GM21381 (cell line): ENCODE measurements around the gene SLC8A2.
"Not testable (repeated sequence)": the region's sequence is repeated elsewhere in the genome, so short reads cannot be mapped to it uniquely, and the experiment has no call there.

Experiments
- ATAC-seq: cut with Tn5 transposase; IDR thresholded peaks from one replicate; pipeline ENCODE4 v1.9.1; 2021; ENCODE audit warnings: mild to moderate bottlenecking, moderate library complexity; ENCODE audit not compliant: unreplicated experiment

Gene SLC8A2

DNA sequence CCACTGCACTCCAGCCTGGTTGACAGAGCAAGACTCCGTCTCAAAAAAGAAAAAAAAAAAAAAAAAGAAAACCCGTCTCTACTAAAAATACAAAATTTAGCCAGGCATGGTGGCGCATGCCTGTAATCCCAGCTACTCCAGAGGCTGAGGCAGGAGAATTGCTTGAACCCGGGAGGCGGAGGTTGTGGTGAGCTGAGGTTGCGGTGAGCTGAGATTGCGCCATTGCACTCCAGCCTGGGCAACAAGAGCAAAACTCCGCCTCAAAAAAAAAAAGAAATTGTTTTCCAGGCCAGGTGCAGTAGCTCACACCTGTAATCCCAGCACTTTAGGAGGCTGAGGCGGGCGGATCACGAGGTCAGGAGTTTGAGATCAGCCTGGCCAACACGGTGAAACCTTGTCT lies 85.1 kb downstream of the SLC8A2 start:
- not testable (repeated sequence) for ATAC-seq

DNA sequence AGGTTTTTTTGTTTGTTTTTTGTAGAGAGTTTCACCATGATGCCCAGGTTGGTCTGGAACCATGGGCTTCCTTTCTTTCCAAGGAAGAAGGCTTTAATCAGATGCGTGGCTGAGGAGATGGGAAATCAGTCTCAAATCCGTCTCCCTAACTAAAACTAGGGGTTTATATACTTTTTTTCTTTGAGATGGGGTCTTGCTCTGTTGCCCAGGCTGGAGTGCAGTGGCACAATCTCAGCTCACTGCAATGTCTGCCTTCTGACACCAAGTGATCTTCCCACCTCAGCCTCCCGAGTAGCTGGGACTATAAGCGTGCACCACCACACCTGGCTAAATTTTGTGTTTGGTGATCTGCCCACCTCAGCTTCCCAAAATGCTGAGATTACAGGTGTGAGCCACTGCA lies 87.2 kb downstream of the SLC8A2 start:
- not testable (repeated sequence) for ATAC-seq

DNA sequence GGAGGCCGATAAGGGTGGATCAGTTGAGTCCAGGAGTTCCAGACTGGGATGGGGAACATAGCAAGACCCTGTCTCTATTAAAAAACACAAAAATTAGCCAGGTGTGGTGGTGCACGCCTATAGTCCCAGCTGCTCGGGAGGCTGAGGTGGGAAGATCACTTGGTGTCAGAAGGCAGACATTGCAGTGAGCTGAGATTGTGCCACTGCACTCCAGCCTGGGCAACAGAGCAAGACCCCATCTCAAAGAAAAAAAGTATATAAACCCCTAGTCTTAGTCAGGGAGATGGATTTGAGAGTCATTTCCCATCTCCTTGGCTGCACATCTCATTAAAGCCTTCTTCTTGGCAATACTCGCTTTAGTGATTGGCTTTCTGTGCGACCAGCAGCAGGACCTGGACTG lies 87.8 kb downstream of the SLC8A2 start:
- not testable (repeated sequence) for ATAC-seq

DNA sequence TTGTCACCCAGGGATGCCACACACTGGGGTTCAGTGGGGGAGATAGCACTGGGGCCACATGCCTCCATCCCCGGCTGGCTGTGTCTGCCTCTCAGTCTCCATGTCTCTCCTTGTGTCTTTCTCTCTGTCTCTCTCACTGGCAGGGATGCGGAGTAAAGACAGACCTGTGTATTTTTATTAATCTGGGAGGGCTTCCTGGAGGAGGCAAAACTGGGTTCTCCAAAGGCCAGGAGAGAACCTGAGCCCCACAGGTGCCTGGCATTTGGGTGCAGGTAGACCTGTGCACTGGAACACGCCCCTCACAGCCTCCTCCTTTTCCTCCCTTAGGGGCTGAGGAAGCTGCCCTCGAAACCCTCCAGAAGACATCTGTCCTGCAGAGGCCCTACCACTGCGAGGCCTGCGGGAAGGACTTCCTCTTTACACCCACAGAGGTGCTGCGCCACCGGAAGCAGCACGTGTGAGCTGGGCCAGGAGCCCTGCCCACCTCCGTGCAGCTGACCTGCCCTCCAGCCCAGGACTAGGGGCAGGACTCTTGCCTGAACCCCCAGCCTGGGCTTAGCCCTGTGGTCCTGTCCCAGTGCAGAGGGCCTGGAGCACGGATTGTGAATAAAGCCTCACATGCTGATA lies 89.9 kb downstream of the SLC8A2 start:
- no peak for ATAC-seq

DNA sequence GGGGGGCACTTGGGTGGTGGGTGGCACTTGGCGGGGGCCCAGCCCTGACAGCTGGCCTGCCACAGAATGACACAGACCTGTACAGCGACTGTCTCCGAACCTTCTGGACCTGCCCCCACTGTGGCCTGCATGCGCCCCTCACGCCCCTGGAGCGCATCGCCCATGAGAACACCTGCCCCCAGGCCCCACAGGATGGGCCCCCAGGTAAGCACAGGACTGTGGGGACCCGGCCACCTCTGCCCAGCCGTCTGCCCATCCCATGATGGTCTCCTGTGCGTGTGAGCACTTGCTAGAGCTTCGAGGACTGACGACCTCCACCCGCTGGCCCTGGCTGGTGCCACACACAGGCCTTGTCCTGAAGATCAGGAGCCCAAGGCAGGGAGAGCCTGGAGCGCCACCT lies 90.6 kb downstream of the SLC8A2 start:
- no peak for ATAC-seq

DNA sequence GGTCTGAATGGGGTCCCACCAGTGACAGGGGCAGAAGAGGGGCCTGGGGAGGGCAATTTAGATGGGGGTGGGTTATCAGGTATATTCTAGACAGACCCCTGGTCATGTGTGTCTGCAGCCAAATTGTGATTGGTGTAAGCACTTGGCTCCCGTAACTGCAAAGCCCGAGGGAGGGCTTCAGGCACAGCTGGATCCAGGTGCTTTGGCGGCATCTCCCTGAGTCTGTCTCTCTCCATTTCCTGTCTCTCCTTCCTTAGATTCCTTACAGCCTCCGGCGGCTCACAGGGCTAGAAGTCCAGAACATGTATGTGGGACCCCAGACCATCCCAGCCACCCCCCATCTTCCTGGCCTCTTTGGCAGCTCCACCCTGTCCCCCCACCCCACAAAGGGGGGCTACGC lies 91.1 kb downstream of the SLC8A2 start:
- no peak for ATAC-seq

DNA sequence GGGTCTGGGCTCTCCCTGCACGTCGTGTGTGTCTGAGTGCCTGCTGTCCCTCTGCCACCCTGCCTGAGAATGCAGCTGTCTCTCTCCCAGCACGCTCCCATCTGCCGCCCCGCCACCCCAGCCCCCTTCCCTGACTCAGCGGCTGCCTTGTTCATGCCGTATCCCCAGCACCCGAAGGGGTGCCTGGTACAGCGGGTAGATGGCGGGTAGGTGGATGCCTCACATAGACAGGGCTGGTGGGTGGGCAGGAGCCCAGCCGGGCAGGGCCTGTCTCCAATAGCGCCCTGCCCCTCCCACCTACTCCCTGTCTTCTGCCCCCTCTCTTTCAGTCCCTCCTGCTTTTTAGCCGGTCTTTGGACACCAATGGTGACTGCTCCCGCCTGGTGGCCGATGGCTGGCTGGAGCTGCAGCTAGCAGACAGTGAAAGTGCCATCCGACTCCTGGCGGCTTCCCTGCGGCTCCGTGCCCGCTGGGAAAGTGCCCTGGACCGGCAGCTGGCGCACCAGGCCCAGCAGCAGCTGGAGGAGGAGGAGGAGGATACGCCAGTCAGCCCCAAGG lies 92.2 kb downstream of the SLC8A2 start:
- no peak for ATAC-seq

DNA sequence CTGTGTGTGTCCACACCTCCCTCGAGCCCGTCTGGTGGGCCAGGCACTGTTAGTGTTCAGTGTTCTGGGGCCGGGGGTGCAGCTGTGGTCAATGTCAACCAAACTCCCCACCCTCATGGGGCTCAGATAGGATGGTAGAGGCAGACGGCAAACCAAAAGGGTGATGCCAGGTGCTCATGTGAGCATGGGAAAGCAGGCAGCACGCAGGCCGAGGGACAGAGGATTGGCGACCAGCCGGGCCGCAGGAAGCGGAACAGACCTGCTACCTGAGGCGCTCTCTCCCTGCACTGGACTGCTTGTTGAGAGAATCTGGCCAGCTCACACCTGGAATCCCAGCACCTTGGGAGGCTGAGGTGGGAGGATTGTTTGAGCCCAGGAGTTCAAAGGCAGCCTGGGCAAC lies 93.4 kb downstream of the SLC8A2 start:
- ATAC-seq, result no peak
